HepG2 (cell line): Measurements from ENCODE around the gene INPP4B. TPM values are rescaled to one million over a fixed set of nuclear protein-coding genes. Genes with fewer than 3 reads are reported as not detected.

Source experiments
- ATAC-seq: fragments of 200-7000 bp; cut with Tn5 transposase; 3 replicates; pipeline ENCODE4 v1.9.1; 2020; ENCODE audit warnings: mild to moderate bottlenecking, moderate library complexity
- BruUV-seq: library from RNA; stranded (reverse); fragments of 400-500 nt; replicated peaks from 2 replicates; lab custom pipeline; 2021; lab: Mats Ljungman, UMichigan
- CTCF ChIA-PET: fragments of 300-600 bp; formaldehyde crosslinking; extraction: SDS; loops from one replicate; lab custom pipeline; 2021; ENCODE audit warnings: low total read pairs, inconsistent platforms, low intra/inter-chr PET ratio; lab: Yijun Ruan, JAX
- POLR2A ChIA-PET: fragments of 350-600 bp; sonication (Branson Sonifier 250); formaldehyde crosslinking; loops from one replicate; lab custom pipeline; 2020; ENCODE audit warnings: antibody characterized with exemption, inconsistent platforms; lab: Yijun Ruan, JAX
- DNase-seq: peaks from one replicate; pipeline ENCODE4 v3.0.0-alpha.2; 2015; ENCODE audit warnings: low spot score
- FAIRE-seq: peaks from 3 replicates; lab custom pipeline; 2011; peaks lifted over from hg19 to GRCh38; lab: Jason Lieb, UNC
- H2AFZ ChIP-seq: one replicate; pipeline ENCODE4 v1.6.1; 2011; ENCODE audit warnings: low read length, inconsistent platforms
- H3K27ac ChIP-seq: fragments of 300-600 bp; 3 replicates; pipeline ENCODE4 v1.8.0; 2011; ENCODE audit warnings: mixed run types, mild to moderate bottlenecking, mixed read lengths, low read length, inconsistent platforms; ENCODE audit not compliant: insufficient read depth; ENCODE audit errors: extremely low read length
- H3K27me3 ChIP-seq, 2 experiments: fragments of 200-600 bp in 1 of 2; 2 replicates in 1 of 2; 3 replicates in 1 of 2; pipeline versions ENCODE4 v1.6.0 to v1.8.0; 2011; ENCODE audit warnings: low read length in 2 of 2, mild to moderate bottlenecking in 2 of 2, moderate library complexity in 2 of 2, inconsistent platforms in 1 of 2; ENCODE audit not compliant: insufficient read depth in 2 of 2, control insufficient read depth in 1 of 2
- H3K36me3 ChIP-seq, 2 experiments: fragments of 200-600 bp in 1 of 2; replicated peaks in 1 of 2; 2 replicates in 1 of 2; 3 replicates in 1 of 2; pipeline versions ENCODE4 v1.5.1 to v1.8.0; 2011; ENCODE audit warnings: low read length in 2 of 2, inconsistent platforms in 1 of 2; ENCODE audit not compliant: insufficient read depth in 2 of 2, control insufficient read depth in 1 of 2
- H3K4me1 ChIP-seq: 2 replicates; pipeline ENCODE4 v1.5.1; 2012; ENCODE audit warnings: low read length, inconsistent platforms; ENCODE audit not compliant: insufficient read depth
- H3K4me2 ChIP-seq: 2 replicates; pipeline ENCODE4 v1.6.0; 2011; ENCODE audit warnings: low read depth, low read length, inconsistent platforms
- H3K4me3 ChIP-seq, 3 experiments: fragments of 200-600 bp in 1 of 3; sonication (generic), shearing (Covaris generic) in 1 of 3; replicated peaks in 1 of 3; 2 replicates each; pipeline ENCODE4 v1.5.1; 2011 to 2016; ENCODE audit warnings: low read length in 3 of 3, inconsistent platforms in 2 of 3, low read depth in 2 of 3, mild to moderate bottlenecking in 2 of 3, control low read depth in 1 of 3, mixed read lengths in 1 of 3; ENCODE audit not compliant: insufficient read depth in 1 of 3
- H3K79me2 ChIP-seq: one replicate; pipeline ENCODE4 v1.6.1; 2011; ENCODE audit warnings: low read length, inconsistent platforms; ENCODE audit not compliant: insufficient read depth
- H3K9ac ChIP-seq: 2 replicates; pipeline ENCODE4 v1.6.0; 2011; ENCODE audit warnings: mild to moderate bottlenecking, low read depth, low read length, inconsistent platforms; ENCODE audit not compliant: insufficient read depth
- H3K9me3 ChIP-seq: 2 replicates; pipeline ENCODE4 v1.5.1; 2012; ENCODE audit warnings: mild to moderate bottlenecking, low read length
- H4K20me1 ChIP-seq: 2 replicates; pipeline ENCODE4 v1.6.0; 2011; ENCODE audit warnings: inconsistent platforms, mild to moderate bottlenecking, low read length, moderate library complexity; ENCODE audit not compliant: insufficient read depth
- ARHGAP35 ChIP-seq: sonication (generic); formaldehyde crosslinking; IDR thresholded peaks from 2 replicates; pipeline ENCODE4 v1.9.0; 2022; ENCODE audit warnings: mild to moderate bottlenecking, inconsistent platforms, moderate library complexity, missing genetic modification reagents, borderline replicate concordance
- ATF3 ChIP-seq: sonication (generic); formaldehyde crosslinking; IDR thresholded peaks from 2 replicates; pipeline ENCODE4 v1.4.0; 2020; ENCODE audit warnings: missing genetic modification reagents
- CCAR2 ChIP-seq: fragments of 200-400 bp; formaldehyde crosslinking; optimal IDR thresholded peaks from 2 replicates; pipeline ENCODE3; 2018; ENCODE audit warnings: low read depth, mild to moderate bottlenecking, low read length, moderate library complexity
- GZF1 ChIP-seq: sonication (generic); formaldehyde crosslinking; IDR thresholded peaks from 2 replicates; pipeline ENCODE4 v1.5.1; 2020; ENCODE audit warnings: mild to moderate bottlenecking, missing genetic modification reagents
- PAX8 ChIP-seq: sonication (generic); formaldehyde crosslinking; IDR thresholded peaks from 2 replicates; pipeline ENCODE4 v1.8.0; 2022; ENCODE audit warnings: mild to moderate bottlenecking, missing genetic modification reagents, borderline replicate concordance
- RFX1 ChIP-seq: fragments of 450-650 bp; IDR thresholded peaks from 2 replicates; pipeline ENCODE4 v1.6.1; 2017
- RXRB ChIP-seq: IDR thresholded peaks from 2 replicates; pipeline ENCODE4 v1.6.1; 2016; ENCODE audit warnings: borderline replicate concordance, missing genetic modification reagents, missing compliant biosample characterization
- SIN3B ChIP-seq: fragments of 150-350 bp; IDR thresholded peaks from 2 replicates; pipeline ENCODE4 v1.6.1; 2014; ENCODE audit warnings: low read length
- TFDP2 ChIP-seq: sonication (generic); formaldehyde crosslinking; IDR thresholded peaks from 2 replicates; pipeline ENCODE4 v1.4.0; 2020; ENCODE audit warnings: missing genetic modification reagents
- TOPORS ChIP-seq: sonication (generic); formaldehyde crosslinking; IDR thresholded peaks from 2 replicates; pipeline ENCODE4 v1.8.0; 2023; ENCODE audit warnings: mild to moderate bottlenecking, missing genetic modification reagents
- U2AF2 ChIP-seq: fragments of 200-400 bp; formaldehyde crosslinking; IDR thresholded peaks from 2 replicates; pipeline ENCODE4 v1.6.1; 2017; ENCODE audit warnings: low read depth, mild to moderate bottlenecking, low read length
- ZMAT5 ChIP-seq: sonication (generic); formaldehyde crosslinking; IDR thresholded peaks from 2 replicates; pipeline ENCODE4 v1.5.0; 2020; ENCODE audit warnings: mild to moderate bottlenecking, low read depth, missing genetic modification reagents, borderline replicate concordance
- ZNF614 ChIP-seq: IDR thresholded peaks from 2 replicates; pipeline ENCODE4 v1.6.1; 2018; ENCODE audit warnings: missing biosample characterization, missing genetic modification reagents, inconsistent platforms, borderline replicate concordance
- ZNF766 ChIP-seq: sonication (generic); formaldehyde crosslinking; IDR thresholded peaks from 2 replicates; pipeline ENCODE4 v1.5.0; 2020; ENCODE audit warnings: missing genetic modification reagents, borderline replicate concordance
- WGBS: methylation state at CpG from one replicate; pipeline ENCODE4 v1.1.6; 2017; ENCODE audit warnings: low lambda C conversion rate; 5-methylcytosine and 5-hydroxymethylcytosine counted together
- in situ Hi-C: cut with HindIII; loops from 2 replicates; pipeline ENCODE4 v1.10.0; 2017; ENCODE audit warnings: low pct_unique_long_range_greater_than_20kb; ENCODE audit not compliant: extremely low pct_ligation_motif_present
- intact Hi-C: fragments of 100-400 bp; cut with micrococcal nuclease; formaldehyde crosslinking; loops from one replicate; pipeline ENCODE4 v1.10.0; 2022; ENCODE audit not compliant: unreplicated experiment
- polyA plus RNA-seq, 8 experiments: library from polyadenylated mRNA; depleted of rRNA in 3 of 8; stranded (reverse) in 7 of 8; unstranded in 1 of 8; fragments of >200 nt; fragmentation: Illumina TruSeq in 4 of 8; extraction: Trizol in 4 of 8; gene quantifications; 2 replicates each; pipeline versions ENCODE4 v1.2.1 to v1.2.3, GENCODE V29; 2011 to 2016; ENCODE audit warnings: low read depth in 4 of 8, missing spikeins in 1 of 8, mixed read lengths in 1 of 8; ENCODE audit not compliant: insufficient read depth in 1 of 8
- total RNA-seq, 5 experiments: library from RNA; depleted of rRNA; stranded (reverse); fragments of >200 nt; fragmentation: Illumina TruSeq; extraction: Trizol; gene quantifications; 2 replicates each; pipeline ENCODE4 v1.2.3, GENCODE V29; 2016; ENCODE audit warnings: low read depth in 1 of 5
- TF ChIP-seq, protein P1 (sequence below): sonication (generic); formaldehyde crosslinking; IDR thresholded peaks from 2 replicates; pipeline ENCODE4 v1.8.0; 2022; ENCODE audit warnings: low read depth, missing genetic modification reagents

INPP4B gene
- total and polyA plus RNA-seq, 2 of the 13 experiments (the other 11 are each of a cell fraction or from before 2014, with no cell fraction given), result not detected

GRCh38 chr4:142405695-142406498 is 440.2 kb downstream of the INPP4B start:
- ChIA-PET POLR2A (no interaction called here), CTCF (no interaction called here)
- no peak overlapping the region for H2AFZ ChIP-seq

GRCh38 chr4:142405021-142405694 is 440.9 kb downstream of the INPP4B start:
- peak; percentile 37; the same call in 2 of the 3 replicates for ATAC-seq
- no peak for FAIRE-seq
- Histone ChIP-seq H3K9me3 (no peaks in the 10 kb centered on the region), H3K27me3 (0 out of 5 replicates have a peak, but pooled peaks cover 0 to 2% of the 10 kb centered on the region in 2 experiments), H3K9ac (no peak overlapping the region), H3K4me2 (peak overlapping the region; percentile 23), H3K79me2 (no peaks in the 10 kb centered on the region), H4K20me1 (no peaks in the 10 kb centered on the region), H2AFZ (no peak overlapping the region), H3K36me3 (no peaks in the 10 kb centered on the region), H3K4me3 (no peak overlapping the region), H3K4me1 (no peaks in the 10 kb centered on the region), H3K27ac (no peak overlapping the region)
- 2% methylated on average over 12 of the region's 14 CpGs for WGBS
- CTCF ChIA-PET, result no interaction called here
- no TSS peak for BruUV-seq
- in situ Hi-C loops, result no loop called here
- POLR2A ChIA-PET, result no interaction called here
- no peak for DNase-seq
- intact Hi-C loops, result no loop called here
- no peak for TF ChIP-seq PAX8 (CRISPR knock-in tag)
- TF ChIP-seq, protein P1, sequence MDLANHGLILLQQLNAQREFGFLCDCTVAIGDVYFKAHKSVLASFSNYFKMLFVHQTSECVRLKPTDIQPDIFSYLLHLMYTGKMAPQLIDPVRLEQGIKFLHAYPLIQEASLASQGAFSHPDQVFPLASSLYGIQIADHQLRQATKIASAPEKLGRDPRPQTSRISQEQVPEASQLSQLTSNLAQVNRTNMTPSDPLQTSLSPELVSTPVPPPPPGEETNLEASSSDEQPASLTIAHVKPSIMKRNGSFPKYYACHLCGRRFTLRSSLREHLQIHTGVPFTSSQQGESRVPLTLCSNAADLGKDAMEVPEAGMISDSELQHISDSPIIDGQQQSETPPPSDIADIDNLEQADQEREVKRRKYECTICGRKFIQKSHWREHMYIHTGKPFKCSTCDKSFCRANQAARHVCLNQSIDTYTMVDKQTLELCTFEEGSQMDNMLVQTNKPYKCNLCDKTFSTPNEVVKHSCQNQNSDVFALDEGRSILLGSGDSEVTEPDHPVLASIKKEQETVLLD (CRISPR knock-in tag), result no peak
- no peak for TF ChIP-seq TOPORS (CRISPR knock-in tag)
- no peak for TF ChIP-seq ARHGAP35 (CRISPR knock-in tag)
- TF ChIP-seq ATF3, result no peak
- TF ChIP-seq RFX1, result no peak
- TF ChIP-seq U2AF2, result no peak
- no peak for TF ChIP-seq TFDP2 (CRISPR knock-in tag)
- no peak for TF ChIP-seq ZNF614 (CRISPR knock-in tag)
- no peak for TF ChIP-seq ZNF766 (CRISPR knock-in tag)

More at GRCh38 chr4:142405695-142406498, 440.2 kb downstream of the INPP4B start:
- Histone ChIP-seq H3K4me1 (no peaks in the 10 kb centered on the region), H3K79me2 (no peaks in the 10 kb centered on the region), H3K27ac (no peak overlapping the region), H3K9ac (no peak overlapping the region), H3K36me3 (no peaks in the 10 kb centered on the region), H4K20me1 (no peaks in the 10 kb centered on the region), H3K4me3 (no peak overlapping the region), H3K4me2 (no peak overlapping the region), H3K27me3 (0 out of 5 replicates have a peak, but pooled peaks cover 0 to 2% of the 10 kb centered on the region in 2 experiments), H3K9me3 (no peaks in the 10 kb centered on the region)
- BruUV-seq, result no TSS peak
- FAIRE-seq (no peak), ATAC-seq (no peak), DNase-seq (no peak)
- intact Hi-C loops, result no loop called here
- in situ Hi-C loops, result no loop called here
- WGBS, result 1% methylated on average over 5 of the region's 5 CpGs
- TF ChIP-seq CCAR2 (no peak), SIN3B (no peak), ZMAT5 (no peak), RXRB (no peak), GZF1 (peak; percentile 94; the same call in 1 of the 2 replicates)
